Measurements from ENCODE around the gene IL4R. TPM values are rescaled to one million over a fixed set of nuclear protein-coding genes. Genes with fewer than 3 reads are reported as not detected.
A peak's percentile ranks its signal among the peaks of the same experiment; 100 is the strongest.

IL4R gene
- total and polyA plus RNA-seq, 2 donors (not counting 1 experiment from before 2014, with no cell fraction given): 17.1 to 23.6 TPM

DNA sequence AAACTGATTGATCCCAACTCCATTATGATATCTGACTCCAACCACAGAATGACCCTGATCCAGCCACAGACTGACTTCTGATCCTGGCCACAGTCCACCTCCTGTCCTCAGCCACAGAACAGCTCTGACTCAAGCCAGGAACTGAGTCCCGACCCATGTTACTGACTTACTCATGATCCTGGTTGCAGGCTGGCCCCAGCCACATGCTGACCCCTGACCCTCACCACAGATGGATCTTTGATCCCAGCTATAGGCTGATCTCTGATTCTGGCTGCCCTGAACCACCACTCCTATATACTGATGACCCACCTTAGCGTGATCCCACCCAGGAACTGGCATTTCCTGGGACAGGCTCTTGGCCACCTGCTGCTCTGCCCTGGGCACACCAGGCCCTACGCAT lies 56.0 kb downstream of the IL4R start:
- DNase-seq (ENCODE audit: low read depth in 2 of 2): peak; percentile 57 to 78
- H3K27me3 ChIP-seq (ENCODE audit: control insufficient read depth, insufficient read depth, low read length): no peaks in the 10 kb centered on the region

DNA sequence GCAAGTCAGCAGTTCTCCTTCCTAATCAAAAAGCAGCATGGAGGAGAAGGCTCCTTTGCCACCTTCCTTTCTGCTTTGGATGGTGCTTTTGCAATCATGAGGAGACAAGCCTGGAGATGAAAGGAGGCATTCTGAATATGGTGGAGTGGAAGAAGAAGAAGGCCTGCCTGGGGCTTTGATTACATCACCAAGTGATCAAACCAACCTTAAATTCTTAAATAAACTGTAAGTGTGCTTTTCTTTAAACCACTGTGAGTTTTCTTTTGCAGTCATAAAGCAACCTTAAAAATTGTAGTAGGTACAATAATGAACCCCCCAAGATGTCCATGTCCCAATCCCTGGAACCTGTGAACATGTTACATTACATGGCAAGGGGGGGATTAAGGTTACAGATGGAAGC lies 56.5 kb downstream of the IL4R start:
- Histone ChIP-seq H3K27ac (ENCODE audit: insufficient read depth, low read length) (no peak overlapping the region), H4K20me1 (ENCODE audit: control insufficient read depth, extremely low read depth, insufficient read depth, low read length) (no peaks in the 10 kb centered on the region), H3K79me2 (ENCODE audit: control insufficient read depth, insufficient read depth, low read length) (no peaks in the 10 kb centered on the region), H3K4me2 (ENCODE audit: extremely low read depth, insufficient read depth, low read length) (no peak overlapping the region), H2AFZ (ENCODE audit: low read length) (no peak overlapping the region), H3K9me3 (ENCODE audit: control insufficient read depth, insufficient read depth, low read depth, low read length) (no peaks in the 10 kb centered on the region), H3K4me3 (replicated peaks in 1 of 4; ENCODE audit: control extremely low read depth in 1 of 4, insufficient read depth in 1 of 4, low read depth in 3 of 4, low read length in 4 of 4) (no peak overlapping the region), H3K4me1 (ENCODE audit: control insufficient read depth, extremely low read depth, insufficient read depth, low read length) (peaks cover 7% of the 10 kb centered on the region), H3K36me3 (ENCODE audit: control insufficient read depth, insufficient read depth, low read length) (no peaks in the 10 kb centered on the region), H3K27me3 (ENCODE audit: control insufficient read depth, insufficient read depth, low read length) (no peaks in the 10 kb centered on the region), H3K9ac (ENCODE audit: insufficient read depth, low read length) (no peak overlapping the region)
- DNase-seq (ENCODE audit: low read depth in 2 of 2): no peak
- TF ChIP-seq EZH2 (IDR thresholded peaks at IDR 0.05; ENCODE audit: low read length, missing control alignments): no peak
- TF ChIP-seq, protein P1, sequence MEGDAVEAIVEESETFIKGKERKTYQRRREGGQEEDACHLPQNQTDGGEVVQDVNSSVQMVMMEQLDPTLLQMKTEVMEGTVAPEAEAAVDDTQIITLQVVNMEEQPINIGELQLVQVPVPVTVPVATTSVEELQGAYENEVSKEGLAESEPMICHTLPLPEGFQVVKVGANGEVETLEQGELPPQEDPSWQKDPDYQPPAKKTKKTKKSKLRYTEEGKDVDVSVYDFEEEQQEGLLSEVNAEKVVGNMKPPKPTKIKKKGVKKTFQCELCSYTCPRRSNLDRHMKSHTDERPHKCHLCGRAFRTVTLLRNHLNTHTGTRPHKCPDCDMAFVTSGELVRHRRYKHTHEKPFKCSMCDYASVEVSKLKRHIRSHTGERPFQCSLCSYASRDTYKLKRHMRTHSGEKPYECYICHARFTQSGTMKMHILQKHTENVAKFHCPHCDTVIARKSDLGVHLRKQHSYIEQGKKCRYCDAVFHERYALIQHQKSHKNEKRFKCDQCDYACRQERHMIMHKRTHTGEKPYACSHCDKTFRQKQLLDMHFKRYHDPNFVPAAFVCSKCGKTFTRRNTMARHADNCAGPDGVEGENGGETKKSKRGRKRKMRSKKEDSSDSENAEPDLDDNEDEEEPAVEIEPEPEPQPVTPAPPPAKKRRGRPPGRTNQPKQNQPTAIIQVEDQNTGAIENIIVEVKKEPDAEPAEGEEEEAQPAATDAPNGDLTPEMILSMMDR (conservative IDR thresholded peaks at IDR 0.05 in 1 of 2, IDR thresholded peaks at IDR 0.05 in 1 of 2; ENCODE audit: low read depth in 1 of 2, low read length in 2 of 2): no peak

More for the DNA sequence above, 56.0 kb downstream of the IL4R start:
- no peak for TF ChIP-seq EZH2 (IDR thresholded peaks at IDR 0.05; ENCODE audit: low read length, missing control alignments)
- TF ChIP-seq, protein P1 (conservative IDR thresholded peaks at IDR 0.05 in 1 of 2, IDR thresholded peaks at IDR 0.05 in 1 of 2; ENCODE audit: low read depth in 1 of 2, low read length in 2 of 2): no peak
- Histone ChIP-seq H3K36me3 (ENCODE audit: control insufficient read depth, insufficient read depth, low read length) (no peaks in the 10 kb centered on the region), H3K9ac (ENCODE audit: insufficient read depth, low read length) (no peak overlapping the region), H3K9me3 (ENCODE audit: control insufficient read depth, insufficient read depth, low read depth, low read length) (no peaks in the 10 kb centered on the region), H3K4me3 (replicated peaks in 1 of 4; ENCODE audit: control extremely low read depth in 1 of 4, insufficient read depth in 1 of 4, low read depth in 3 of 4, low read length in 4 of 4) (no peak overlapping the region), H4K20me1 (ENCODE audit: control insufficient read depth, extremely low read depth, insufficient read depth, low read length) (no peaks in the 10 kb centered on the region), H3K79me2 (ENCODE audit: control insufficient read depth, insufficient read depth, low read length) (no peaks in the 10 kb centered on the region), H3K27ac (ENCODE audit: insufficient read depth, low read length) (no peak overlapping the region), H2AFZ (ENCODE audit: low read length) (no peak overlapping the region), H3K4me1 (ENCODE audit: control insufficient read depth, extremely low read depth, insufficient read depth, low read length) (peaks cover 7% of the 10 kb centered on the region), H3K4me2 (ENCODE audit: extremely low read depth, insufficient read depth, low read length) (no peak overlapping the region)

DNA sequence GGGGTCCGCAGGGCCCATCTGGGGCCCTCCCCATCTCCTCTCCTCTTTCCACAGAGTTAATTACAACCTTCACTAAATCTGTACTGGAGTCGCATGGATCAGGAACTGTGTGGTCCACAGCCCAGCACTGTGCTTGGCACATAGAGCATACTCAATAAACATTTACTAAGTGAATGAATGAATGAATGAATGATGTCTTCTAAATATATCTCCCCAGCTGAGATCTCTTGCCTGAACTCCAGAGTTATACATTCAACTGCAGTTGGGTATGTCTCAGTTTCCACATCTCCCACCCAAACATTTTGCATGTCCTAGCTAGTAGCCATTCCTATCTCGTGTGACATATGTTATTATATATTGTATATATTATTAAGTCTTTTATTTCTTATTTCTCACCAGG lies 59.5 kb downstream of the IL4R start:
- peaks cover 5% of the 10 kb centered on the region for H3K27me3 ChIP-seq (ENCODE audit: control insufficient read depth, insufficient read depth, low read length)
- no peaks in the 10 kb centered on the region for H3K36me3 ChIP-seq (ENCODE audit: control insufficient read depth, insufficient read depth, low read length)
- H3K4me2 ChIP-seq (ENCODE audit: extremely low read depth, insufficient read depth, low read length): no peak overlapping the region
- H3K4me3 ChIP-seq (replicated peaks in 1 of 4; ENCODE audit: control extremely low read depth in 1 of 4, insufficient read depth in 1 of 4, low read depth in 3 of 4, low read length in 4 of 4): no peak overlapping the region
- no peaks in the 10 kb centered on the region for H4K20me1 ChIP-seq (ENCODE audit: control insufficient read depth, extremely low read depth, insufficient read depth, low read length)
- no peaks in the 10 kb centered on the region for H3K9me3 ChIP-seq (ENCODE audit: control insufficient read depth, insufficient read depth, low read depth, low read length)
- peaks cover 3% of the 10 kb centered on the region for H3K4me1 ChIP-seq (ENCODE audit: control insufficient read depth, extremely low read depth, insufficient read depth, low read length)
- H3K27ac ChIP-seq (ENCODE audit: insufficient read depth, low read length): no peak overlapping the region
- no peak overlapping the region for H3K9ac ChIP-seq (ENCODE audit: insufficient read depth, low read length)
- no peak for DNase-seq (ENCODE audit: low read depth in 2 of 2)
- no peak overlapping the region for H2AFZ ChIP-seq (ENCODE audit: low read length)
- TF ChIP-seq EZH2 (IDR thresholded peaks at IDR 0.05; ENCODE audit: low read length, missing control alignments): no peak
- TF ChIP-seq, protein P1 (conservative IDR thresholded peaks at IDR 0.05 in 1 of 2, IDR thresholded peaks at IDR 0.05 in 1 of 2; ENCODE audit: low read depth in 1 of 2, low read length in 2 of 2): no peak
- no peaks in the 10 kb centered on the region for H3K79me2 ChIP-seq (ENCODE audit: control insufficient read depth, insufficient read depth, low read length)

All from fibroblast of lung (primary cell).